Measurements from ENCODE around the gene ABCA13.

ABCA13 gene

DNA sequence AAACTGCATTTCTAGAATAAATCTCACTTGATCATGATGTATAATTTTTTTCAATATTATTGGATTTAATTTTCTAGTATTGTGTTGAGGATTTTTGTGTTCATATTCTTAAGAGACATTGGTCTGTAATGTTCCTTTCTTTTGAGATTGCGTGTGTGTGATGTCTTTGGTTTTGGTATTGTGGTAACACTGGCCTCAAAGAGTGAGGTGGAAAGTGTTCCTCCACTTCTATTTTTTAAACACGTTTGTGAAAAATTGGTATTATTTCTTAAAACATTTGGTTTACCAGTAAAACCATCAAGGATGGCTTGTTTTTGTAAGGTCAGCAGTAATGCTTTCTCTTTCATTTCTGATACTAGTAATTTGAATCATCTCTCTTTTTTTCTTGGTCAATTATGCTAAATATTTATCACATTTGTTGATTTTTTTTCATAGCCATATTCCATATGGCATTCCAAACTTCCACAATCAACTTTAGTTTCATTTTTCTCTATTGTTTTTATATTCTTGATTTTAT, 462.9 kb downstream of the ABCA13 start:
- no peak for DNase-seq (ENCODE audit: low read depth, low spot score)

DNA sequence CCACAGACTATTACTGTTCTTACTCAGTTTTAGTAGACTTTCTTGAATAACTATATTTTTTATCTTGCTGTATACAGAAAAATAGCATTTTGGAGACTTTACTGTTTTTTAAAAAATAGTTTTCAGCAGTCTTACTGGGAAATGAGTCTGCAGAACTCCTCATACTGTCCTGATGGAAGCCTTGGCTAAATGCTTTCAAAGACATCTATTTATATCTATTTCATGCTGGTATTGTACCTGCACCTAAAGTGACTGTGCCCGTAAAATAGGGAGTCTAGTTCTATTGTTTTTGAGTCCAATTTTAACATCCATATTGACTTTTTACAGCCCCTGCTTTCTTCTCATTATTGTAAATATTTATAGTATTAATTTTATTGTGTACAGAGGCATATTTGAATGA, 464.5 kb downstream of the ABCA13 start:
- no peak for DNase-seq (ENCODE audit: low read depth, low spot score)

DNA sequence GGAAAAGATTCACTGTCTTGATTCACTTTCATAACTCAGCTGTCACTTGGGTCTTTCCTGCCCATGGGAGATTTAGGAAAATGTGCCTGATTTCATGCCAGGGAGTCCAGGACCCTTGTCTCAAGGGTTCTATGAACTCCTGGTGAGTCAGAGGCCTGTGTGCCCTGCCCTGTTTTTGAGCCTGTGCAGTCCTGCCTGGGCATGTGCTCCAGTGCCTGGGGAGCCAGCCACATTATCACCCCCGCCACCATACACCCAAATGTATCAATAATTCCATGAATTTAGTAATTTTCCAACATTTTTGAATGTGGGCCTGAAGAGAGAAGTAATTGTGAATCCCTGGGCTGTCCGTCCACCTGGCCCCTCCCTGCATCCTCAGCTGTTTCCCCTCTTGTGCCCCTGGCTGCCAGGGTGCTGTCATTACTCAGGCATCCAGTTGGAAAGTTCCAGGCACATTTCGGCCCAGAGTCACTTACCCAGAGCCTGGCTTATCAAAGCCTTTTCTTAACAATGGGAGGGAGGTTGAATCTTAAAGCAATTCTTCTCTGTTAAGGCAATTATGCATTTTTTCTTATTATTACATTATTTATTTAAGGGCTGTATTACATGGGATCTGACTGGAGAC, 465.2 kb downstream of the ABCA13 start:
- DNase-seq (ENCODE audit: low read depth, low spot score): no peak

DNA sequence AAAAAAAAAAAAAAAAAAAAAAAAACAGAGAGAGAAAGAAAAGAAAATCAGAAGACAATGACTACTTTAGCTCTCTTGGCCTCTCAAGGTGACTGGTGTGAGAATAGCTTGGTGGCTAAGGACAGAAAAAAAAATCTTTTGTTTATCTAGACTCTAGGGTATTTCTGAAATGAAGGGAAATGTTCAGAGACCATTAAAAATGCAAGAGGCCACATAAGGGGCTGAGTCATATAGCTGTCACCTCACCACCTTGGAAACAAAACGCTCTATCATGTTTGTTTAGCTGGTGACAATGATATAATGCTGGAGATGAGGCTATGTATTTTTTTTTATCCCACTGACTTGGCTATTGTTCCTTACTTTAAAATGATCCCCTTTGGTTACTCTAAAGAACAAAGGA, 466.1 kb downstream of the ABCA13 start:
- DNase-seq (ENCODE audit: low read depth, low spot score): no peak

DNA sequence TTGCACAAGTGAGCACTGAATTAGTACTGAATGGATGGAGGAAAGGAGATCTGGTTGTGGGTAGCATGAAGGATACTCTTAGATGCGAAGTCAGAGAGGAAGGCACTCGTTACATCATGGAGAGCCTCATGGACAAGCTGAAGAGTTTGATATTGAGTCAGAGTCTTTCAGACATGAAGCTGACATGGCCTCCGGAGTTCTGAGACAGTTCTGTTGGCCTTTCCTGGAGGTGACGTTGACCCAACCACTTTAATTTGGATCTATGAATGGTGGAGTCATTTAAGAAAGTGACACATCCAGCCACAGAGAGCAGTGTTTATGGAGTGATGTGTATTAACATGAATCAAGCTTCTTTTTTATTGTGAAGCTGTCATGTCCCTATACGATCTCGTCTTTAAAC, 466.8 kb downstream of the ABCA13 start:
- no peak for DNase-seq (ENCODE audit: low read depth, low spot score)

DNA sequence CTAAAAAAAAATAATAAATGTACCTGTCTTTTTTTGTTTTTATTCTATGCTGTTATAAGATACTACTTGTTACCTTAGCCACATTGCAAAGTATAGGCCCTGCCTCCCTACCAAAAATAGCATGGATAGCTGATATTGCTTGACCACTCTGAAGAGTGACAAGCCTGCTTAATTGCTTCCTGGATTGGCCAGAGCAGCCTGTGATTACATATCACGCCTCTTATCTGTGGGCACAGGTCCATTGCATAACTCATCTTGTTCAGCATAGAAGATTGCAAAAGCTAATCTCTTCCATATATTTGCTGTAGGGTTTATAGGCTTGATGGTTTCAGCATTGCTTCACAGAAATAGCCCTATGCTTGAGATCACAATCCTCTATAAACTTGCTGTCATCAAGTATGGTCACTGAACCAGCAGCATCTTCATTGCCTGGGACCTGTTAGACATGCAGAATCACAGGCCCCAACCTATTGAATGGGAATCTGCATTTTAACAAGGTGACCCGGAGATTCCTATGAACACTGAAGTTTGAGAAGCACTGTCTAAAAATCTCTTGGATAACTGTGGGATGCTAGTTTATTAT, 472.3 kb downstream of the ABCA13 start:
- no peak for DNase-seq (ENCODE audit: low read depth, low spot score)

DNA sequence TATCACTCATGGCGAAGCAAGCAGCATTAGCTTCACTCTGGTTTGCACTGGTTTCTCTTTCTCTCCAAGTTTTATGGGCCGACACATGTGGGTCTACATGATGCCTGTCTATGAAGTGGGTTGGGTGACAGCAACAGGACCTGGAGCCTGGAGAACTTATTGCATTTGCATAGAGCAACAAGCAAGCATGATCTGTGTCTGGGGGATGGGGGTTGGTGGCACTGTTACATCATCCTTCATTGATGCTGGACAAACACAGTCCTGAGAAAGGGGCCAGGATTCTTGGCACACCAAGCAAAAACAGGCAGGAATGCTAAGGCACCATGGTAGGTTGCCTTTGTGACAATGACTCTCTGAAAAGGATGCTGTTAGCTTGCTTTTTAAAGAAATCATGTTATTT, 486.9 kb downstream of the ABCA13 start:
- no peak for DNase-seq (ENCODE audit: low read depth, low spot score)

DNA sequence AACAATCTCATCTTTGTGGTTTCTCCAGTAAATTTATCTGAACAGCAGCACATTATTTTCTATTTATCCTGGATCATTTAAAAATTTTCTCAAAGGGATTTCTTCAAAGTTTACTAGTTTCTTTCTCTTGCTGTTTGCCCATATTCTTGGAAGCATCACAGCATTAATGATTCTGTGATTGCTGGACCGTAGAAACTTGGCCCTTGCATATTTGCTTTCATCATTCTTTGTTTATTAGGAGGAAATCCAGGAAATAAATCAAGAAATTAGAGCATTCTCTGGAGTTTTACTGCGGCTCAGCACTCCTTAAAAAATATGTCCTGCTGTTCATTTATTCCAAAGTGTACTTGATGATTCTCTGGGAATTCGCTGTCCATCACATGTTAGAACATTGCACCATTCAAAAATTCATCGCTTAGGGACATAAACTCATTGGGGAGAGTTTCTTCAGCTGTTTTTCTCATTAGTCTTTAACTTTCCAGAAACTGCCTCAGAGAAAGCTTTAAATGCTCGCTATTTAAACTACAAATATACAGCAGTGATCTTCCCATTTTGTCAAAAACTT, 489.1 kb downstream of the ABCA13 start:
- no peak for DNase-seq (ENCODE audit: low read depth, low spot score)

DNA sequence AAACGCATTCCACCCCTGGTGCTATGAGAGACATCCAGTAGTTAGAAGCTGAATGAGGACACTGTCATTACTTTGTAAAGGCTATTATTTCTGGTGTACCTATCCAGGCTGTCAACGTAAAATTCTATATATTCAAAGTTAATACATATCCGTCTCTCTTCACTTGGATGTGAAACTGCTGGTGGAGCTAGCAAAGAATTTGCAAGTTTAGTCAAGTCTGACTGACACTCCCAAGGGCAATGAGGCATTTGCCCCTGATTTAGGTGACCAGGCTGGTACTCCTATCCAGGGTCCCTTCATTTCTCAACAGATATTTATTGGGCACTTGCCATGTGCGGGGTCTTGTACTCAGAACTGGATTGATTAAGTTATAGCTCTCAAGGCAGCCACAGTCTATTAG, 493.0 kb downstream of the ABCA13 start:
- no peak for DNase-seq (ENCODE audit: low read depth, low spot score)

DNA sequence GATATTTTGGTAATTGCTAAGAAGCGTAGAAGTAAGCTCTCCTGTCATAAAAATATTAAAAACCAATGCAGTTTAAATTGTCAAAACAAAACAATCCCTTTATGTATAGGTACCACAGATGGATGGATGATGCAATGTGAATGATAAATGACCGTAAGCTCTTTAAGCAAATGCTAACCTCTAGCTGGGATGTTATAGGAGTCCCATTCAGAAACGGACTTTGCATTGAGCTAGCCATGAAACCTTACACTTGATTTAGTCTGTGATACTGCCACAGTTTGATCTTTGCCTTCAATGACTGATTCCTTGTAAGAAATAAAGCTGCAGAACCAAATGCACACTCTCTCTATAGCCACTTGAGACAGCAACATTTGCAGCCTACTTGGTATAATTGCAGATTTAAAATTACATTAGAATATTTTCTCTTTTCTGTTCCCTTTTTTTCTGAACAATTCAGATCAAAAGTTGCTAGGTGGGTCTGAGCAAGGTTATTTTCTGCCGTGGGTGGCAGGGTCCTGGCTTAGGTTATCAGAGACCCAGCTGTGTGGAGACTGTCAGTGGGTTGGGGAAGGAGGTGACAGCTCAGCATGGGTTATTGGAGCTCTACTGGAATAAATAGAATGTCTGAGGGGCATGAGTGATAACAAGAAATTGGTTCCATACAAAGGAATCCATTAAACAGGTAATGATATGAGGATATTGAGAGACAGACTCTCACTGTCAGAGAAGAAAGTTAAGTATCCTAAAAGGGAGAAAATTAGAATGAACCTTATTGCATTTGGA, 494.3 kb downstream of the ABCA13 start:
- DNase-seq (ENCODE audit: low read depth, low spot score): no peak

DNA sequence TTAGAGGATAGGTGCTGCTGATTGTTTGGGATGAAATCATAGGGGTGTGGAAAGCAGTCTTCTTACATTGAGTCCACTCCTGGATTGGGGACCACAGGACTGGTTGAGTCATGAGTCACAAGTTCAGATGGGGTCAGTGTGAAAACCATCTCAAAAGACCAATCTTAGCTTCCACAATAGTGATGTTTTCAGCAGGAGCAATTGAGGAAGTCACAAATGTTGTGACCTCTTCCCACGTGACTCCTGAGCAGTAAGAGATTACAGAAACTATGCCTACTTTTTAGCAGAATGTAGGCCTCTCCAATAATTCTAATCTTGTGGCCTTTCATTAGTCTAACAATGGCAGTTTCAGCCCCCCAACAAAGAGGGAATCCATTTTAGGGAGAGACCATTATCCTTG, 496.1 kb downstream of the ABCA13 start:
- DNase-seq (ENCODE audit: low read depth, low spot score): no peak

DNA sequence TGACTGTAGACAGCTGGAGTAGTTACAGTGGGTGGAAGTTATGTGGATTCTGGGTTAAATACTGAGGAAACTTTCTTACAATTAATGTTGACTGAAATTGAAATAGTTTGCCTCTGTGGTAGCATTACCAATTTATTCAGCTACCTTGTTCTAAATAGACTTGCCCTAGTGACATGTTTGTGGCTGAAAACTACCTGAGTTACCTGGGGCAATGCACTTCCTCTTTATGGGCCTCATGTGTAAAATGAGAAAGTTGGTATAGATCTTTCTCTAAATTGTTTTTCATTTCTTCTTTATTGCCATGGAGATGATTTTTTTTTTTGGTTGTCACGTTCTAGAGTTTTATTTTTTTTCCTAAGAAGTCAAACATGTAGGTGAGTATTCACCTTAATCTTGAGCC, 500.4 kb downstream of the ABCA13 start:
- no peak for DNase-seq (ENCODE audit: low read depth, low spot score)

DNA sequence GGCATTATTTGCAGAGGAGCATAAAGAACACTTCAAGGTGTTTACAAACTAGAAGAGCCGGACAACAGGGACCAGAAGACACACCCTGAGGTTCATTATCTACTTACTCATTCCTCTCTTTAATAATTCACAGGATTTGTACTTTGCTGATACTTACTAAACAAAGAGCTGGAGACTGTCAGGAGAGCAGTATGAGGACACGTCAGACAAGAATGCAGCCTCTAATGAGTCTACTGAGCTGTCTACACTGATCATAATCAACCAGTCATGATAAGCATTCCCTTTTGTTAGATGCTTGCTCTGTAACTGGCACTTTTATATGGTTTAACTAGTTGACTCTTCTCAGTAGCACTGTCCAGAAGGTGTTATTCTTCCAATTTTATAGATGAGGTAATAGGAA, 509.7 kb downstream of the ABCA13 start:
- no peak for DNase-seq (ENCODE audit: low read depth, low spot score)

DNA sequence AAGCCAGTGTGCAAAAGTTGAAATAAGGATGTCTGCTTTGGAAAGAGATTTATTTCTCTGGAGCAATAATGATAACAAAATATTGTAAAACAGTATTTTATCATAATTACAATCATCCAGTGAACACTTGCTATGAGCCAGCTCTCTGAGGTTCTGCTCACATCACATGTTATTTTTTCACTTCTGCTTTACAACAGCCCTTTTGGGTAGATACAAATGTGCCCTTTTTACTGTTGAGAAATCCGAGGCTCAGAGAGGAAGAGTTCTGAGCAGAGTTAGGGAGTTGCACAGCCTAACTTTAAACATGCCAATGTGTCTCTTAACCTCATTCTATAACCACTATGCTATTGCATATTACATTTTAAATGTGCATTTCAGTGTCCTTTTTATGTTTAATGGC, 520.5 kb downstream of the ABCA13 start:
- no peak for DNase-seq (ENCODE audit: low read depth, low spot score)

Measured in iPS DF 19.7 (cell line).